ENCODE data around the gene KHDC4.

DNA sequence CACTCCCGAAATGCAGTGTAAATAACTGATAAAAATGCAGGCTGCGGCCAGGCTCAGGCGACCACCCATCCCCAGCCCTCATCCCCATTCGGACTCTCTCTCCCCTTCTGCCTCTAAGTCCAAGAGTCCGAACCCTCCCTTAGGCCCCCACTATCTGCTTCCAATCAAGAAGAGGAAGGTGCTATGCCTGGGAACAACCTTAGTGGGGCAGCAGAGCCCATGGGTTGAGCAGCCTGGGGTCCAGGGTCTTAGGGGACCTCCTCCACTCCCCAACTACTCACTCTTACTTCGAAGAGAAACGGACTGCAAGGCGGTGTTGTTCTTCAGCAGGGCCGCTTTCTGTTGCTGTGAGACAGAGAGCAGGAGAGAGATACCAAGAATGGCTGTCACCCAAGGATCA, 31.9 kb upstream of the KHDC4 start:
- TF ChIP-seq, protein P1, sequence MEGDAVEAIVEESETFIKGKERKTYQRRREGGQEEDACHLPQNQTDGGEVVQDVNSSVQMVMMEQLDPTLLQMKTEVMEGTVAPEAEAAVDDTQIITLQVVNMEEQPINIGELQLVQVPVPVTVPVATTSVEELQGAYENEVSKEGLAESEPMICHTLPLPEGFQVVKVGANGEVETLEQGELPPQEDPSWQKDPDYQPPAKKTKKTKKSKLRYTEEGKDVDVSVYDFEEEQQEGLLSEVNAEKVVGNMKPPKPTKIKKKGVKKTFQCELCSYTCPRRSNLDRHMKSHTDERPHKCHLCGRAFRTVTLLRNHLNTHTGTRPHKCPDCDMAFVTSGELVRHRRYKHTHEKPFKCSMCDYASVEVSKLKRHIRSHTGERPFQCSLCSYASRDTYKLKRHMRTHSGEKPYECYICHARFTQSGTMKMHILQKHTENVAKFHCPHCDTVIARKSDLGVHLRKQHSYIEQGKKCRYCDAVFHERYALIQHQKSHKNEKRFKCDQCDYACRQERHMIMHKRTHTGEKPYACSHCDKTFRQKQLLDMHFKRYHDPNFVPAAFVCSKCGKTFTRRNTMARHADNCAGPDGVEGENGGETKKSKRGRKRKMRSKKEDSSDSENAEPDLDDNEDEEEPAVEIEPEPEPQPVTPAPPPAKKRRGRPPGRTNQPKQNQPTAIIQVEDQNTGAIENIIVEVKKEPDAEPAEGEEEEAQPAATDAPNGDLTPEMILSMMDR (IDR thresholded peaks at IDR 0.05): peak in 1 of 7 experiments; percentile 2
- TF ChIP-seq POLR2A (IDR thresholded peaks at IDR 0.05): no peak

All from body of pancreas (tissue), 4 donors.